ENCODE measurements around the gene FOXP3.

Gene FOXP3

DNA sequence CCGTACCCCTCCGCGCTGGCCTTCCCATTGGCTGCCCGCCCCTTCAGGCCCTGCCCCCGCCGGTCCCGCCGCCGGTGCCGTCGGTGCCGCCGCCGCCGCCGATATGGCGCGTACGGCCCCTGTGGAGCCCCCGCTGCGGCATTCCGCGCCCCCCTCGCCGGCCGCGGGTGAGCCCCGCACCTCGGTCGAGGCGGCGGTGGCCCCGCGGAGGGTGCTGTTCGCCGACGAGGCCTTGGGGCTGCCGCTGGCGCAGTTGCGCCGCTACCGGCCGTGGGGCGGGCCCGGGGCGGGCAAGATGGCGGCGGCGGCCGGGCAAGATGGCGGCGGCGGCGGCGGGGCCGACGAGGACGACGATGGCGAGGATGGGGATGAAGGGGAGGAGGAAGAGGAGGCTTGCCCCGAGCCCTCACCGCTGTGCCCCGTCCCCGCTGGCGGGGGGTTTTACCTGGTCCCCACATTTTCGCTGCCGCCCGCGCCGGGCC, 5.3 kb upstream of the FOXP3 start, which contains the start of gene PPP1R3F:
Gene PPP1R3F, plus strand, starts transcription at position 27 of the 482 bp plus-strand sequence. Its CDS starts 77 bp downstream, at position 104.
- in situ Hi-C loops (cut with HindIII; ENCODE audit: low pct_unique_long_range_greater_than_20kb, low sequenced_read_pairs): no loop called here
- TF ChIP-seq JUND (IDR thresholded peaks at IDR 0.05; ENCODE audit: low read depth): no peak
- DNase-seq (ENCODE audit: low read depth in 1 of 2, low spot score in 1 of 2): no peak

DNA sequence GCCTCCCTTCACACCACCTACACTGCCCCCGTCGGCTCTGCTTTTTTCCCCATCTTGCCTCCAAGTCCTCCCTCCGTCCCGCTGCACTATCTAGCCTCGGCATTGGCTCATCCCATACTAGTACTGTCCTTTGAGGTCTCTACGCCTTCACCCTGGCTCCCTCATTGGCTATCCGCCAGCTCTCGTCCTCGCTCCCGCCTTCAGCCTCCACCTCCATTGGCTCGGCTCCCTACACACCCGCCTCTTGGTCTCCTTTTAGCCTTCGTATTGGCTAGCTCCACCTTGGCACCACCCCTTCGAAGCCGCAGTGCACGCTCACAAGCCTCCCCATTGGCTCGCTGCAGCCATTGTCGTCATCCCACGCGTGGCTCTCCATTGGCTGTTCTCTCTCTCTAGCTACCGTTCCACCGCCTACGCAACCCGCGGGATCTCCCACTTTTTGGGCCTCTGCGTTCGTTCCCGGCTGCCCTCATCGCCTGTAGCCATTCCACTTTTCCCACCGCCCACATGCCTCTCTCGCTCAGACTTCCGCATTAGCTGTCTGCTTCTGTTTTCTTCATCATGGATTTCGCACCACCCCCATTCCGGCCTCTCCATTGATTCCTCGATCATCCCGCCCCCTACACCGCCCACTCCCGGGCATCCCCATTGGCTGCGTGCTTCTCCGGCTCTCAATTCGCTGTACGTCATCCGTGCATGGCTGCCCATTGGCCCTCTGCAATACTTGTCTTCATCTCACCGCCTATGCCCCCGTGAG, 4.7 kb upstream of the FOXP3 start:
- in situ Hi-C loops (cut with HindIII; ENCODE audit: low pct_unique_long_range_greater_than_20kb, low sequenced_read_pairs): no loop called here
- TF ChIP-seq JUND (IDR thresholded peaks at IDR 0.05; ENCODE audit: low read depth): no peak
- DNase-seq (ENCODE audit: low read depth in 1 of 2, low spot score in 1 of 2): peak; percentile 92 to 99

DNA sequence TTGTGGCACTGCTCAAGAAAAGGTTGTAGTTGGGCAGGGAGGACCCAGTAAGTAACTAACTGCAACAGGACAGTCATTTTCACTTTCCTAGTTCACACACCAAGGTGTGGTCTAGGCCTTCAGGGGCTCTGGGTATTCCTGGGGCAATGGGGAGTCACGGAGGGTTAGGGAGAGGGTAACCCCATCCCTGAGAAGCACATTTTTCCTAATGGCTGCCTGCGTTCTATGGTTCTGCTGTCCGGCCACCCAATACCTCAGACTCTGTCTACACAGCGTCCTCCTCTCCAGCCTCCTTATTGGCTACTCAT, 4.1 kb upstream of the FOXP3 start:
- DNase-seq (ENCODE audit: low read depth in 1 of 2, low spot score in 1 of 2): no peak

DNA sequence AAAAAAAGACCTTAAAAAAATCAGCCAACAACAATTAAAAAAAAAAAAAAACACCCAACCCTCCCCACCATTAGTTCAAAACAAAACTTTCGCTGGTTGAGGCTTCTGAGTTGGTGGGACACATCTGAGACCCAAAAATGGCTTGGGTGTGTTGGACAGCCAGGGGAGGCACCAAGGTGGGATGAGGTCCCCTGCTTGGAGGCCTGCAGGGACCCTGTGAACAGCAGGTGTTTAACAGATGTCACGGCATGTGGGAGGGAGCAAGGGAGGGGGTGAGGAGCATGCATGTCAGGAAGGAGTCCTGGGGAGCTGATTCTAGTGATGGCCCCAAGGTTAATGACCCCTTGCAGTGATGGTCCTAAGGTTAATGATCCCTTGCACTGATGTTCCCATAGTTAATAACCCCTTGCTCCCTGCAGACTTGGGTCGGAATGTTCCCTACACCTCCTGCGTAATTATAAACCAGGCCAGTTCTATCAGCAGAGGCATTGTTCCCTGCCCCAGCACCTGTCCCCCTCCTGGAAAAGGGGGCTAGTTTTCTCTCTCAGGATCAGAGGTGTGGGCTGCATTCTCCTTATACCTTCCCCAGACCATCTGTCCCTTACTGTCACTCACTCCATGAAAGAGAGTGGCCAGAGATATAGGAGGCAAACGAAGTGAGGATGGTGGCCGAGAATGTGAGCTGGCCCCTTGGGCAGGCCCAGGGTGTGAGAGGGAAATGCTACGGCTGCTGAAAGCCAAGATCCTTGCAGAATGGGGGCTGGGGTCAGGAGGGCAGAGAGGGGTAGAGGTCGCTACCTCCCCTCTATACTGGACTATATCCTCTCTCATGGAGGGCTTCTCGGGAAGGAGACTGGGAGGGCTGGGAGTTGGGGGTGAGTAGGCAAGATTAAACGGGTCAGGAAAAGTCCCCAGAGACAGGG, 2.3 kb upstream of the FOXP3 start:
- in situ Hi-C loops (cut with HindIII; ENCODE audit: low pct_unique_long_range_greater_than_20kb, low sequenced_read_pairs): no loop called here
- TF ChIP-seq JUND (IDR thresholded peaks at IDR 0.05; ENCODE audit: low read depth): no peak
- no peak for DNase-seq (ENCODE audit: low read depth in 1 of 2, low spot score in 1 of 2)

More for the DNA sequence above, 4.1 kb upstream of the FOXP3 start:
- in situ Hi-C loops (cut with HindIII; ENCODE audit: low pct_unique_long_range_greater_than_20kb, low sequenced_read_pairs): no loop called here
- TF ChIP-seq JUND (IDR thresholded peaks at IDR 0.05; ENCODE audit: low read depth): no peak

DNA sequence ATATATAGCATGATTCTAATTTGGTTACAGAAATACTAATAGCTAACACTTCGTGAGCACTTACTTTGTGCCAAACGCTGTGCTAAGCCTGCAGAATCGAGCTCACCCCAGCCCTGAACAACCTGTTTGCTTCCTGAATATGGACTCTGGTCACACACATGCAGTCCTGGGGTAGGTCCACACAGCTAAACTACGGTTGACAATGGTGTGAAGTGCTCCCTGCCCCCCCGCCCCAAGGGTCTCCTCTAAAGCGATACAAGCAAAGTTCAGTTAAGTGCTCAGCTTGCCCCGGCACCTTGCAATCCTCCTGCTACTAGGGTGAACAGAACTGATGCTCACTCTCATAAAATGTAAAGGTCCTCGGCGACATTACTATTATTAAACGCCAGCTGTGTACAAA, 879 bp downstream of the FOXP3 start:
- no peak for DNase-seq (ENCODE audit: low read depth in 1 of 2, low spot score in 1 of 2)
- TF ChIP-seq JUND (IDR thresholded peaks at IDR 0.05; ENCODE audit: low read depth): no peak
- in situ Hi-C loops (cut with HindIII; ENCODE audit: low pct_unique_long_range_greater_than_20kb, low sequenced_read_pairs): no loop called here

DNA sequence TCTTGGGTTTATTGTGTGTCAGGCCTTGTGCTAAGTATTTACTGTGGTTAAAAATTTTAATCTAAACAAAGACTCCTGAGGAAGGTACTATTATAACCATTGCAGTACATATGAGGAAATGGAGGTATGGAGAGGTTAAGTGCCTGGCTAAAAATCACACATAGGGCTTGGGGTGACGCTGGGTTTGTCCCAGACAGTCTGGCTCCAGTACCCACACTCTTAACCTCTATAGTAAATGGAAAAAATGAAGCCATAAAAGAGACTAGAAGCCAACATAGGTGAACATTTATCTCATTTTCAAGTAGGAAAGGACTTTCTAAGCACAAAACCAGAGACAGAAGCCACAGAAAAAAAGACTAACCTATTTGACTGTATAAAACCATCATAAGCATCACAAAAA, 1.9 kb downstream of the FOXP3 start:
- no peak for TF ChIP-seq JUND (IDR thresholded peaks at IDR 0.05; ENCODE audit: low read depth)
- no peak for DNase-seq (ENCODE audit: low read depth in 1 of 2, low spot score in 1 of 2)

DNA sequence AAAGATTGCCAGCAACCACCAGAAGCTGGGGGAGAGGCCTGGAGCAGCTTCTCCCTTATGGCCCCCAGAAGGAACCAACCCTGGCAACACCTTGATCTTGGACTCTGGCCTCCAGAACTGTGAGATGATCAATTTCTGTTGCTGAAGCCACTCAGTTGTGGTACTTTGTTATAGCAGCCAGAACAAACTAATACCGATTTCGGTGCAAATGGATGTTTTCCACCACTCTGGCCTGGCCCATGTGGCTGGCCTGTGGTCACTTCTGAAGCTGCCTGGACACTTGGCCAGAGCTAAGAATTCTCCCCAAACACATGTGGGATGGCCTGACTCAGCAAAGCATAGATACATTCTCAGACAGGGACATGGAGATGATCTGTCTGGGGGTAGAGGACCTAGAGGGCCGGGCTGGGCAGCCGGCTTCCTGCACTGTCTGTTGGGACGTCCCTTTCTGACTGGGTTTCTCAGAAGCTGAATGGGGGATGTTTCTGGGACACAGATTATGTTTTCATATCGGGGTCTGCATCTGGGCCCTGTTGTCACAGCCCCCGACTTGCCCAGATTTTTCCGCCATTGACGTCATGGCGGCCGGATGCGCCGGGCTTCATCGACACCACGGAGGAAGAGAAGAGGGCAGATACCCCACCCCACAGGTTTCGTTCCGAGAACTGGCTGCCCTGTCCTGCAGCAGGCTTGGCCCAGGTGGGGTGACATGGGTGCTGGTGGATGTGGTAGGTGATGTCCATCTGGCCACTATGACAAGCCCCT, 4.1 kb downstream of the FOXP3 start:
- no peak for TF ChIP-seq JUND (IDR thresholded peaks at IDR 0.05; ENCODE audit: low read depth)
- in situ Hi-C loops (cut with HindIII; ENCODE audit: low pct_unique_long_range_greater_than_20kb, low sequenced_read_pairs): no loop called here
- no peak for DNase-seq (ENCODE audit: low read depth in 1 of 2, low spot score in 1 of 2)

More for the DNA sequence above, 1.9 kb downstream of the FOXP3 start:
- in situ Hi-C loops (cut with HindIII; ENCODE audit: low pct_unique_long_range_greater_than_20kb, low sequenced_read_pairs): no loop called here

DNA sequence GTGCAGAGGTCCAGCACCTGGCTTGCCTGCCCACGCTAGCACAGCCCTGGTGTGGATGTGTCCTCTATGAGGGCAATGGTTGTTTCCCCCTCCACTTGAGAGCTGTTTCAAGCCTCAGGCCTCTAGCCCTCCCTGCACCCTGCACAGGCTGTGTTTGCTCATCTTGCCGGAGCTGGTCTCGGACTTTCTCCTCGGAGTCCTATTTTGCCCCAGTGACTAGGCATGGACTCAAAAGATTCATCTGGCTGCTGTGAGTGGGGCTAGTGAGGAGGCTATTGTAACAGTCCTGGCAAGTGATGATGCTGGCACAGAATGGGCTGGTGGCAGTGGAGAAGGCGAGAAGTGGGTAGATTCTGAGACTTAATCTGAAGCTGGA, 5.8 kb downstream of the FOXP3 start:
- TF ChIP-seq JUND (IDR thresholded peaks at IDR 0.05; ENCODE audit: low read depth): no peak
- in situ Hi-C loops (cut with HindIII; ENCODE audit: low pct_unique_long_range_greater_than_20kb, low sequenced_read_pairs): no loop called here
- DNase-seq (ENCODE audit: low read depth in 1 of 2, low spot score in 1 of 2): no peak

DNA sequence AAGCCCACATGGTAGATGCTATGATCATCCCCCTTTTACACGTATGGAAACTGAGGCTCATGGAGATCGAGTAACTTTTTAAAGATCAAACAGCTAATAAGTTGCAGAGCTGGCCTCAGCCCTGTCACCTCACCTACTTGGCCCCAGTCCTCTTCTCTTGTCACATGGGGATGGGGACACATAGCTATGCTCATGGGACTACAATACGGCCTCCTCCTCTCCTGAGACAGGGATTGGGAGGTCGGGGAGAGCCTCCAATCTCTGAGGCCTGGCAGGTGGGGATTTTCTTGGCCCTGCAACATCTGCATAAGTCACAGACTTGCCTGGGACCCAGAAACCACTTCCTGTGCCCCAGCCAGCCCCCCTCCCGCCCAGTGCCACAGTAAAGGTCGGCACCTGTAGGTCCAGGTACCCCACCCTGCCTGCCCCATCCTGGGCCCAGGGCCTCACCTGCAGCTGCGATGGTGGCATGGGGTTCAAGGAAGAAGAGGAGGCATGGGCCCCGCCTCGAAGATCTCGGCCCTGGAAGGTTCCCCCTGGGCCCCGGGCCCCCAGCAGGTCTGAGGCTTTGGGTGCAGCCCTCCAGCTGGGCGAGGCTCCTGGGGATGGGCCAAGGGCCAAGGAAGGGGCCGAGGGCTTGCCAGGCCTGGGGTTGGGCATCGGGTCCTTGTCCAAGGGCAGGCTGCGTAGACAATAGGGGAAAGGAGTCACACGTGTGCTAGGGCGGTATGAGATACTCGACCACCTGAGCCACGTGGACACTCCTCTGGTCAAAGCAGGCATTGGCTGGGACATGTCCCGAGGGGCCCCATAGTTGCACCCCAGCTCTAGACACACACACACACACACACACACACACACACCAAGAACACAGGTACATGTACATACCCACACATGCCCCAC, 6.4 kb downstream of the FOXP3 start:
- no peak for TF ChIP-seq JUND (IDR thresholded peaks at IDR 0.05; ENCODE audit: low read depth)
- in situ Hi-C loops (cut with HindIII; ENCODE audit: low pct_unique_long_range_greater_than_20kb, low sequenced_read_pairs): no loop called here
- DNase-seq (ENCODE audit: low read depth in 1 of 2, low spot score in 1 of 2): no peak

DNA sequence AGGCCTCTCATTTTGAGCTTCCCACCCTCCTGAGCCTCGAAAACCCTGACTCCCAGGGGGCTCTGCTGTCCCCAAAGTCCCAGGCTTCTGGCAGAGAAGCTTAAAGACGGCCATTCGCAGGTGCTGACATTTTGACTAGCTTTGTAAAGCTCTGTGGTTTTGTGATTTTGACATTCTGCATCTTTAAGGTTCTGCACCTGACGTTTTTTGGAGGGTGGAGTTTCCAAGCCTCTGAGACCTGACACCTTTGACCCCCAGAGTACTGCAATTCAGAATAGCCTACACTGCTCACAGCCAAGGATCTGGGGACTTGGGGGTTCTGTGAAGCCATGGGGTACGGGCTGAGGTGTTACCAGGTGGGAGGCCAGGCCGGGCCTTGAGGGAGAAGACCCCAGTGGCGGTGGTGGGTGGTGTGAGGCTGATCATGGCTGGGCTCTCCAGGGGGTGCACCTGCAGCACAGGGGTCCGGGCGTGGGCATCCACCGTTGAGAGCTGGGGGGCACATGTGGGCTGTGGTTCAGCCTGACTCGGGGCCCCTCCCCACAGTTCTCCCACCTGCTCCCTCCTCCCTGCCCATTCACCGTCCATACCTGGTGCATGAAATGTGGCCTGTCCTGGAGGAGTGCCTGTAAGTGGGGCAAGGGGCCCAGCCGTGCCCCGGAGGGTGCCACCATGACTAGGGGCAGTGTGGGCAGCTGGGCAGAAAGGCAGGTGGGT, 7.3 kb downstream of the FOXP3 start:
- no peak for TF ChIP-seq JUND (IDR thresholded peaks at IDR 0.05; ENCODE audit: low read depth)
- in situ Hi-C loops (cut with HindIII; ENCODE audit: low pct_unique_long_range_greater_than_20kb, low sequenced_read_pairs): no loop called here
- no peak for DNase-seq (ENCODE audit: low read depth in 1 of 2, low spot score in 1 of 2)

Data from T47D (cell line).